HG03045 (cell line): ENCODE data around the gene CHST8.

Source experiments
- ATAC-seq: cut with Tn5 transposase; IDR thresholded peaks from one replicate; pipeline ENCODE4 v1.9.1; 2021; ENCODE audit warnings: mild to moderate bottlenecking, moderate library complexity; ENCODE audit not compliant: unreplicated experiment

CHST8 gene

GRCh38 chr19:33730858-33731607 is 109.3 kb downstream of the CHST8 start:
- no peak for ATAC-seq

DNA sequence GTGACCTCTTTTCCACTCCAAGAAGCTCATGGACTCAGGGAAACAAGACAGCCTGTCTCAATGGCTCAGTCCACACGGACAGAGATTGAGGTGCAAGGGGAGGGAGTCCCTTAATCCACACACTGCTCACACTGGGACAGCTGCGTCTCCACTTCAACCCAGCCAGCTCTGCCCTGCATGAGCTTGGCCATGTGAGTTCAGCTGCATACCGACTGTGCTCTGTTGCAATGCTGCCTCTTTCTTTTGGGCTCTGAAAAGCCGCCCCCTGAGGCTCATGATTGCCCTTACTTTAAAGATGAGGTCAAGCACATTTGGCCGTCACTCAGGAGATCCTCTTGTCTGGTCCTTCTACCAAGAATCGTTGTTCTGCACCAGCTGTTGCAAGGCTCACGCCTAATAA is 110.1 kb downstream of the CHST8 start:
- ATAC-seq: no peak

- ATAC-seq: no peak
Observed at GRCh38 chr19:33734913-33735312, 113.2 kb downstream of the CHST8 start.

DNA sequence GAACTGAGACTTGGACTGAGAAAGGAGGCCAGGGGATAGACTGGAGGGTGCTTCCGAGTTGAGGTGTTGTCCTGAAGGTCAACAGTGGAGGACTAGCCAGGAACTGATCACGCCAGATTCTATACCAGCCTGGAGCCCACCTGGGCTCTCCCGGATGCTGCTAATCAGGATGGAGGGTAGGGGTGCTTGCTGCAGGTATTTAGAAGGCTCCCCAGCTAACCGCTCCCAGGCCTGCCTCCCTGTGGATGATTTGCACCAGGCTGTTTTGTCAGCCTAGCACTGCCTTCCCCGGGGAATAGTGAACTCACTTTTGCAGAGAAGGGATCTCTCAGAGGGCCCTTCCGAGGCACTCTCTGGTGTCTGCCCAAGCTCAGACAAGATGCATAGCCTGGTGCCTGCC is 114.4 kb downstream of the CHST8 start:
- ATAC-seq: no peak

- ATAC-seq: no peak
Observed at GRCh38 chr19:33736787-33737186, 115.0 kb downstream of the CHST8 start.

GRCh38 chr19:33737681-33738371 is 116.1 kb downstream of the CHST8 start:
- no peak for ATAC-seq

DNA sequence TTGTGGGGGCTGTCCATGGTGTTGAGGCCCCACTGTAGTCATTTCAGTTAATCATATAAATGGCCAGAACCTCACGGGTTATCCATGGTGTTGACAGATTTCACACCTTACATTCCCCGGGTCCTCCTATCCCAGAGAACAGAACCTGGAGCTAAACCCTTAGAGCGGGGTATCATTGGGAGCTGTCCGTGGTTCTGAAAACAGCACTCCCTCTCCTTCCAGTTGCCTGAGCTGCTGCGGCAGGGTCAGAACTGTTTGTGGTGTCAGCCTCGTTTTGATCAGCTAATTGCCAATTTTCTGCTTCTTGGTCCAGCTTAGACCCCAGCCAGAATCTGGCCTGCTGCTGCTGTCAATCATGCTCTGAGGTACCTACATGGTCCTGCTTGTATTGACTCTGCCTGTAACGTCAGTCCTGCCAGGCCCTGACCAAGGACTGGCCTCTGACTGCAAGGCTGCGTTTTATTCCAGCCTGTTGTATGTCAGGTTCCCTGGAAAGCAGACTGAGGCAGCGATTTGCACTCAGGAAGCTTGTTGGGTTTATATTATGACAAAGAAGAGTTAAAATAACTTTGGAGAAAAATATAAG is 119.2 kb downstream of the CHST8 start:
- no peak for ATAC-seq

DNA sequence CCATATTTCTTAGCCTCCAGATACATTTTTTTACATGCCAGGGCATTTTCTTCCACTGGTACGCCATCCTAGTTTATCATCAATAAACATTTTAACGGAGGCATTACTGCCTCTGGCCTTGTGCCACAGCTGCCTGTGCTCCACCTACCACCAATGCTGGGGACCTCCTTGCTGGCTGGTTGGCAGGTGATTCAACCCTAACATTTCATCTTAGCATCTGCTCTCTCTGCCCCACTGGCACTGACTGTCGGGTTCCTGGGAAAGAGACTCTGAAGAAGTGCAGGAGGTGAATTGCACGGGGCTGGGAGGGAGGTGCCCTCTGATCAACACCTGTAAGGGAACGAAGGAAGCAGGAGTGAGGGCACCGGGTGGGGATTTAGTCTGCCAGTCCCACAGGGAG is 123.5 kb downstream of the CHST8 start:
- ATAC-seq: no peak

DNA sequence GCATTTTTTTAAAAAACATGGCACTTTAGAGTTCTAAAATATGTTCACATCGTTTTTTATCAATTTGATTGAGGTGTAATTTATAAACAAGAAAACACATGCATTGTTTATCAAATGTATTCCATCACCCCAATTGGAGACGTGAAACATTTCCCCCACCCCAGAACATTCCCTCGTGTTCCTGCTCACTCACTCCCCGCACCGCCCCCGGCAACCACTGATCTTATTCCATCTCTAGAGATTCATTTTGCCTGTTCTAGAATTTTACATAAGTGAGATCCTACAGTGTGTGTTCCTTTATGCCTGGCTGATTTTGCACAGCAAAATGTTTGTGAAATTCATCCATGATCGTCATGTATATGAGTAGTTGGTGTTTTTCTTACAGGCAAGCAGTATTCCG is 124.4 kb downstream of the CHST8 start:
- ATAC-seq: no peak

- ATAC-seq: no peak
Observed at GRCh38 chr19:33747273-33747672, 125.5 kb downstream of the CHST8 start.

DNA sequence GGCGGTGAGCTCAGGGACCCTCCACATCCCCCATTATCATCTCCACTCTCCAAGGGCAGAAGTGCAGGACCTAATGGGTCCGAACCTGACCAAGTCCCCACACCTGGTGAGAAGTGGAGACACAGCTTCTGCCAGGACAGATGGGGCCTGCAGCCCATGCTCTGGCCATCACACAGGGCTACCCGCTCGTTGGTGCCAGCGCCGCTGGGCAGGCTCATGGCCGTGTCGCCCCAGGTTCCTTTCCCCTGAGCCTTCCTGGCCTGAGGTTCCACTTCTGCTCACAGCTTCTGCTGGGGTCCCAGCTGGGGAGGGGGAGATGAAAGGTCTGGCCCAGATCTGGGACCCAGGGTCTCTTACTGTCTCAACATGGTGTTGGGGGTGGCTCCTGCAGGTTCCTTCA is 126.5 kb downstream of the CHST8 start:
- no peak for ATAC-seq

DNA sequence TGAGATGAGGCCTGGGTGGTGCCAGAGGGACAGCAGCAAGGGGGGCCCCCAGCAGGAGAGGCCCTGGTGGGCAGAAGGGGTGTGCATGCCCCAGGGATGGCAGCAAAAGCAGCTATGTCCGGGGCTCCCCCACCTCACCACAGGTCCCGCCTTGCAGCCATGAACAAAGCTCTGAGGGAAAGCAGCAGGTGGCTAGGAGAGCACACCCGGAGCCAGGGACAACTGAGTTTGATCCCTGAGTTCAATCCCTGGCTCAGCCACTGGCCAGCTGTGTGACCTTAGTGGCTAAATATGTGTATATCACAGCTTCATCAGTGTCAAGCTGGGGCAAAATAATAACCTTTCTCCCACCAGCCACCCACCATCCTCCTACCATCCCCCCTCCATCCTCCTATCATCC is 127.3 kb downstream of the CHST8 start:
- ATAC-seq: no peak

- ATAC-seq: no peak
Observed at GRCh38 chr19:33749619-33750175, 127.9 kb downstream of the CHST8 start.

GRCh38 chr19:33750587-33751435 is 129.1 kb downstream of the CHST8 start:
- ATAC-seq: no peak

DNA sequence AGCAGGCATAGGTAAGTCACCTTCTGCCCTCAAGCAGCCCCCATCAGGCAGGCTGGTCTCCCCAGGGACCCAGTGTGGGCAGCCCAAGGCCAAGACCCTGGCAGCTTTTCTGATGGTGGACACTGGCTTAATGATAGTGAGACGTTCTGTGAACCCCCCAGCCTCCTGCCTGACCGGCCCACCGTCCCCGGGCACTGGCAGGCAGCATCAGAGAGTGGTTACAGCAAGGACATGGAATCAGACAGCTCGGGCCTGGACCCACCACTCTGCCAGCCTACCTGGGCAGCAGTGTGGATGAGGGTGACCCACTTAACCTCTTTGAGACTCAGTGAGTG is 129.7 kb downstream of the CHST8 start:
- no peak for ATAC-seq

DNA sequence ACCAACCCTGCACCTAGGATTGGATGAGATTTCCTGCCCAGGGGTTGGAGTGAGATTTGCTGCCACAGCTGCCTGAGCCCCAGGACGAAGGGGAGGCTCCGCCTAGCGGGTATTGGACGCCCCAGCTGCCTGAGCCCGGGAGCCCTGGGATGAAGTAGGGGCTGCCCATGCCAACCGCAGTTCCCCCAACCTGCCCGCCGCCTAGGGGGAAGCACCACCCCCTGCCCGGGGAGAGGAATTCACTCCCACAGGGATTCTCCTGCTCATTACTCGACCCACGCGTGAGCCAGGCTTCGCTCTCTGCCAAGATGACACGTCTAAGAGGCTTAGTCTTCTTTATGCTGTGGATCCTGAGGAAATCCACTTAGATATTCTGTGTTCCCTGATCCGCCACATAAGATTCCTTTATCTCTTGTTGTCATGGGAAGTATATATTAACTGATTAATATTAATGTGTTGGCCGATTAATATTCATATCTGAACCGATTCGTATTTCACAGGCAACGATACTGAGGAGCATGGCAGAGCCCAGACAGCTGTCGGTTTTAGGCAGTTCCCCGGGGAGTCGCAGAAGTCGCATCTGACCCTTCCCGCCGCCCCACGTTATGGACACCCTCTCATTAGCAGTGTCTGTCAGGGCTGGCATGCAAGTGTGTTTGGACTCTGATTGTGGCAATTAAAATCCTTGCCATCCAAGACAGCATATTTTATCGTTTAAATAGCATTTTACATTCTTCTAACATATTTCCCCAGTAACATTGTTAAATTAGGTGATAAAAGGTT is 130.5 kb downstream of the CHST8 start:
- ATAC-seq: no peak

DNA sequence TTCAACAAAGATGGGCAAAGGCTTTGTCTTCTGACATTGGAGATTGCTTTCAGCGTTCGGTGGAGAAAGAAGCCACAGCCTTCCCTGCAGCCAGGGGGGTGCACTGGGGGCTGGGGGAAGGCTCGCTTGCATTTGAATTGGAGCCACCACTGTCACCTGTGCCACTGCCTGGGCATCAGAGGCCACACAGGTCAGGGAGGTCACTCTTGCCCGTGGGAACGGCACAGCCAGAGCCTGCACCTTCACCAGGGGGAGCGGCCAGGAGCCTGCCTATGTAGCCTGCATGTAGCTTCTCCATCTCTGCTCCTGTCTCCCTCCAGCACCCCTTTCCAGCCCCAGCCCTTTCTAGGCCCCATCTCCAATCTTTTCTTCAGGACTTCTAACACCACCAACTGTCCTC is 131.2 kb downstream of the CHST8 start:
- ATAC-seq: no peak

- ATAC-seq: no peak
Observed at GRCh38 chr19:33754361-33754760, 132.6 kb downstream of the CHST8 start.

DNA sequence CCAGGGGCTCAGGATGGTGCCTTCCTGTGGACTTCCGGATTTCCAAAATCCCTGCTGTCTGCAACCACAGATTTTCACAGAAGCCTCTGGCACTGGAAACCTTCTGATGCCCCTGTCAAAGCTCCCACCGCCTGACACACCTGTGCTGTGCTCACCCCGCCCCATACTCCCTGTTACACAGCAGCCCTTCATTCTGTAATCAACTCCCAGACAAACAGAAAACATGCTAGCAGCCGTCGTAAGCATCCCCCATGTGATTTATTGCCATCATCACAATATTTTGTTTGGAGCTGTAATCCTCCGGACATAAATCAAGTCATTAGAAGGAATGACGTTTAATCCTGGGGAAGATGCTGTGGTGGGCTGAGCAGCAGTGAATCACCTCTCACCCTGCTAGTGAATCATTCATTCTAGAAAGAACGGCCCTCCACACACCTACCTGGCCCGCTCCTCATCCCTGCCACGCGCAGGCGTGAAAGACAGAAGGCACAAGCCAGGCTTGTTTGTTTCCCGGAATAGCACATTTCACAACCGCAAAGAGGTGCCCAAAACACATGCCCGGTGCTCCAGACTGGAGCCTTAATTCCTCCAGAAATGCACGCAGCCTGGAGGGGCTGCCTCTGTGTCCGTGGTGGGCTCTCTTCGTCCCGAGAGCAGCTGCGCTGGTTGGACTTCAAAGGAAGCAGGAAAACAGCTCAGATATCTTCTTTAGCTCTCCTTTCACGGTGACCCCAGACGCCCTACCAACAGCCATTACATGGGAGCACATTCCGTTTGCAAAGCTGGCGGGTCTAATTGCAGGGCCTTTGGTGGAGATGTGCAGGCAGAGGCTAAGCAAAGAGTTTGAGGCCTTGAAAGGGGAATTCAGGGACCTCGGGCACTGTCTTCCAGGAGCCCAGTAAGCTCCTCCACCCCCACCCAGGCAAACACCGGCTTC is 133.6 kb downstream of the CHST8 start:
- no peak for ATAC-seq
